Fibroblast of the conjunctiva (primary cell): ENCODE measurements around the gene RHEBL1.

Source experiments
- DNase-seq: peaks from one replicate; pipeline ENCODE4 v3.0.0-alpha.2; 2010; ENCODE audit warnings: low read depth

The RHEBL1 gene, protein sequence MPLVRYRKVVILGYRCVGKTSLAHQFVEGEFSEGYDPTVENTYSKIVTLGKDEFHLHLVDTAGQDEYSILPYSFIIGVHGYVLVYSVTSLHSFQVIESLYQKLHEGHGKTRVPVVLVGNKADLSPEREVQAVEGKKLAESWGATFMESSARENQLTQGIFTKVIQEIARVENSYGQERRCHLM

DNA sequence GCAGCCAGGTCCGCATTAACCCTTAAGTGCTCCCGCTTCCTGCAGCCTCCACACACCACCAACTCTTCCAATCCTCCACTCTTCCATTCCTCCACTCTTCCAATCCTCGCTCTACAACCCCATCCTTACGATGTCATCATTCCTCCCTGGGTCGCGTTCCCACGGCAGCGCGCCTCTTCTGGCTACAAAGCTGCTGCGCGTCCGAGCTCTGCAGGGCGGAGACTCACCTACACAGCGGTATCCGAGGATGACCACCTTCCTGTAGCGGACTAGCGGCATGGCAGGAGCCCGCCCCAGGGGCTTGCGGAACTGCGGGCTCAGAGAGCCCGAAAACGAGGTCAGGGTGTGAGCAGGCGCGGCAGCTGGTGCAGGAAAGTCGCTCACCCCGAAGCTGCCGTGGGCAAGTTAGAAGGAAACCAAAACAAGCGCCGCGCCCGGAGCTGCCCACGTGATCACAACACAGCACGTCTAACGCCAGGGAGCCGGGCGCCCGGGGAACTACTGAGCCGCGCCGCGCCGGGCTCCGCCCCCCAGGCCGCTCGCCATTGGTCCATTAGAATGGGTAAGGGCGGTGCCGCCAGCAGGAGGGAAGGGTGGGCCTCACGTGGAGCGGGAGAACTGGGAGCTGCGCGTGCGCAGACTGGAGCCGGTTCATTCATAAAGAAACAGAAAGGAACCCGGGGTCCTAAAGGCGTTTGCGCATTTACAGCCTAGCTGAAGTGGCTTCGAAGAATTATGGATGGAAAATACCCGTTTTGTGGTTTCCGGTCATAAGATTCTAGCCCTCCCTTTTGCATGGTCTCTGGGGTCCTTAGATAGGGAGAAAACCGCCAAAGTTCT lies at the start of gene RHEBL1:
Gene RHEBL1 (minus strand): TSS at position 473 of the 840 bp plus-strand sequence. CDS start 194 bp downstream, at position 279.
- DNase-seq, result peak; percentile 94

DNA sequence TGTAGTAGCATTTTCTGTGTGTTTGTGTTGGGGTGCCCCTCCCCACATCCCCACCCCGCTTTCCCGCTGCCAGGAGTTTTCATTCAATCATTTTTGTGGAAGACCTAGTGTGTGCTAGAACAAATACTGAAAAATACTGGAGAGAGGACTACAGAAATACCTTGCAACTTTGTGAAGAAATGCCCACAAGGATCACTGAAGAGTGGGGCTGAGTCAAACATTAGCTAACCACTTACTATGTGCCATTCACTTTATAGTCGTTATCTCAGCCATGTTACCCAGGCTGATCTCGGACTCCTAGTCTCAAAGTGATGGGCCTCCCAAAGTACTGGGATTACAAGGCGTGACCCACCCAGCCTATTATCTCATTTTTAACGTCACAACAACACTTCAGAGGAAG lies 41.4 kb upstream of the RHEBL1 start:
- no peak for DNase-seq

DNA sequence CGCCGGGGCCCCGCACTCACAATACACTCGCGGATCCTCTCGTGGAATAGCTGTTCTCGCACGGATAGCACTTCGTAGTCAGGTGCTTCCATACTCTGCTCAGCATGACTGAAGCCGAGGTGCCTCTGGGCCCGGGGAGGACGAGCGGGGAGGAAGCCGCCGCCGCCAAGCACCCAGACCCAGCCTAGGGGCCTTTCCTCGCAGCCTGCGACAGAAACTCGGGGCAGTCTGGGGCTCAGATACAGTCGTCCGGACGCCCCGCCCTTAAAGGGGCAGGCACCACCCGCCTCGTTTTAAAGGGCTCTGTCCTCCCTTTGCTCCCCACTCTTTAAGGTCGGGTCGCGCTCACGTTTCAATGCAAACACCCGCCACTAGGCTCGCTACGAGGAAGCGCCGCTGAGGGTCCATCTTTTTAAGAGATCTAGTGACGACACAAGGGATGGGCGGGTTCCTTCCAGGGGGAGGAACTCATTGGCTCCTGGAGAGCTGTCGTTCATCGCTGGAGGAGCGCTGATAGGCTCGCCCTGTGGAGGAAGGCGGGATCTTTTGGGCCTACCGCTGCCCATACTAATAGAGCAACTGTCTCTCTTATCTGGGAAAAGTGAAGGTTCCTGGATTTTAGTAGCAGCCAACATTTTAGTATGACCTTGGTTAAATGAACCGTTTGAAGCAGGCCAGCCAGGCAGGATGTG lies 40.8 kb upstream of the RHEBL1 start, which contains the start of gene LMBR1L:
Gene LMBR1L (minus strand): TSS at position 384 of the 692 bp plus-strand sequence. CDS start 292 bp downstream, at position 92.
- peak; percentile 97 for DNase-seq

DNA sequence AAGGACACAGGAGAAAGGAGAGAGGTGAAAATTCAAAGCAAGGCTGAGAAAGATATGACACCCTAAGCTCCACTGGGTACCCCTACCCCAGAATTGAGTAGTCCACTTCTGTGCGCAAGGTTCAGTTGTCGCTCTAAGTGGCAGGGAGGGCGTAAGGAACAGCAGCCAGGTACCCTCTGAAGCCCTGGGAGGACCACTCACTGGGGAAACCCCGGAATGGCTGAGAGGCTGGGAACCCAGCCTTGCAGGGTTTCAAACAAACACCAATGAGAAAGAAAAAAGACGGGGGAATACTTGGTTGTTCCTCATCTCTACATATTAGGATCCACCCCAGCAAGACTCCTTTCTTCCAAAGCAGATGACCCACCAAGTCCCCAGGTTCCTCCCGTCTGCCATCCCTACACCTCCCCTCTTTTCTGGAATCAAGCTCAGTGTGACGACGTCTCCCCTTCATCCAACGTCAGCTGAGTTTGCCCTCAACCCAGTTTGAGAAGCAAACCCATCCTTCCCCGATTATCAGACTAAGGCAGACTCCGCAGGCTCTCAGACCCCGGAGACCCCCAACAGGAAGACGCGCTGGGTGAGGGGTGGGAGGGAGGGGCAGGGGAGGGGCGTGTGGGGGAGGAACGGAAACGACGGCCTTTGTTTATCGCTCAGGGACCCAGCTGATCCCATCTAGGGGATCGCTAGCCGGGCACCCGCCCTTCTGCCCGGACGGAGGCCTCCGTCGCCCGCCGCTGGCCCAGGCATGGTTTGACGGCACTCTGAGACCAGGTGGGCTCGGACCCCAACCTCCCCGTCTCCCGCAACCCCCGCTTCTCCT lies 40.1 kb upstream of the RHEBL1 start:
- no peak for DNase-seq

- no peak for DNase-seq
Measured at GRCh38 chr12:49108958-49109404, 39.2 kb upstream of the RHEBL1 start.

GRCh38 chr12:49105504-49106084 lies 35.8 kb upstream of the RHEBL1 start:
- DNase-seq, result no peak

DNA sequence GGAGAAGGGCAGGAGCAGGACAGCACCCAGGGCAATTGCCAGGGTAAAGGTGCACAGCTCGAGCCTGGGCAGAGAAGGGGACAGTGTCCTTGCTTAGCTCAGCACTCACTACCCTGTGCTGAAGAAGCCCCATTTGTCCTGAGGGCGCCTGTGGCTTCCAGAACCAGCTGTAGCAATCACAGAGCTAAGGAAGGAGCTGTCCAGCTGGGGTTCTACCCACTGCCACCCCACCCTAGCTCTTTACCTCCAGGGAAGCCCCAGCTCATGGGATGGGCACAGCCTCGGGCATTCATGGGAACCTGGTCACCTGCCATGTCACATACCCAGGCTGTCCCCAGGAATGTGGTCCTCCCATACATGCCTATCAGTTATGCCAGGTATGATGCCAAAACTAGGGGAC lies 35.0 kb upstream of the RHEBL1 start:
- no peak for DNase-seq

GRCh38 chr12:49100380-49100779 lies 30.6 kb upstream of the RHEBL1 start:
- no peak for DNase-seq

GRCh38 chr12:49098703-49099102 lies 28.9 kb upstream of the RHEBL1 start:
- no peak for DNase-seq

DNA sequence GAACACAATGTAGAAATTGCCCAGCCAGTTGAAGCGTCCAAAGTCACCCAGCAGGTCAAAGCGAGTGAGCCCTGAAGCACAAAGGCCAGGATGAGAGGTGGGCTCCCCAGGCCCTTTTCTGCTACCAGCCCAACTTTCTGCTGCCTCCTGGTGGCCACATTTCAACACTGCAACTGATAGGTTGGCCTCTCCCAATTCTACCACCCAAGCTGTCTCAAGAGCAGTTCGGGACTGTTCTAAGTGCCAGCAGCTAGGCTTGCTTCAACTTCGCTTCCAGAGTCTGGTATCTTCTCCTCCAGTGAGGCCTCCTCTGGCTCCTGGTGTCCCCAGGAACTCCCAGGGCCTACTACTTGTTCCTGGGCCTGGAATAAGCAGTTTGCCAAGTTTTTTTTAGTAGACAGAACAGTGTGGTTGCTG lies 28.3 kb upstream of the RHEBL1 start:
- peak; percentile 20 for DNase-seq

- DNase-seq, result no peak
Measured at GRCh38 chr12:49097381-49097780, 27.6 kb upstream of the RHEBL1 start.

DNA sequence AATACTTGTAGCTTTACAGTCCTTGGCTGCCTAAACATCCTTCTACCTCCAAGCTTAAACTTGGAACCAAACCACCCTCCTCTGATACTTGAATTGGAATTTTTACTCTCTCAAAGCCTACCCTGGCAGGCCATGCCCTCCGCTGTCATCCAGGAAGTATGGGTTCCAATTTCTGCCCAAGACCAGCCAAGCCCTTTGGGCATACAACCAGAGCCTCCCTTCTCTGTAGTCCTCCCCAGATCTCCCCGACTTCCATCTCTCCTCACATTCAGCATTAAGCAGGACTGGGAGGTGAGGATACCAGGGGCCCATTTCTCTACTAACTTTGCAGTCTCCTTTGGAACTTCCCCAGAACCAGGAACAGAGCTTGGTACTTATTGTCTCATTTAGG lies 25.2 kb upstream of the RHEBL1 start:
- no peak for DNase-seq

DNA sequence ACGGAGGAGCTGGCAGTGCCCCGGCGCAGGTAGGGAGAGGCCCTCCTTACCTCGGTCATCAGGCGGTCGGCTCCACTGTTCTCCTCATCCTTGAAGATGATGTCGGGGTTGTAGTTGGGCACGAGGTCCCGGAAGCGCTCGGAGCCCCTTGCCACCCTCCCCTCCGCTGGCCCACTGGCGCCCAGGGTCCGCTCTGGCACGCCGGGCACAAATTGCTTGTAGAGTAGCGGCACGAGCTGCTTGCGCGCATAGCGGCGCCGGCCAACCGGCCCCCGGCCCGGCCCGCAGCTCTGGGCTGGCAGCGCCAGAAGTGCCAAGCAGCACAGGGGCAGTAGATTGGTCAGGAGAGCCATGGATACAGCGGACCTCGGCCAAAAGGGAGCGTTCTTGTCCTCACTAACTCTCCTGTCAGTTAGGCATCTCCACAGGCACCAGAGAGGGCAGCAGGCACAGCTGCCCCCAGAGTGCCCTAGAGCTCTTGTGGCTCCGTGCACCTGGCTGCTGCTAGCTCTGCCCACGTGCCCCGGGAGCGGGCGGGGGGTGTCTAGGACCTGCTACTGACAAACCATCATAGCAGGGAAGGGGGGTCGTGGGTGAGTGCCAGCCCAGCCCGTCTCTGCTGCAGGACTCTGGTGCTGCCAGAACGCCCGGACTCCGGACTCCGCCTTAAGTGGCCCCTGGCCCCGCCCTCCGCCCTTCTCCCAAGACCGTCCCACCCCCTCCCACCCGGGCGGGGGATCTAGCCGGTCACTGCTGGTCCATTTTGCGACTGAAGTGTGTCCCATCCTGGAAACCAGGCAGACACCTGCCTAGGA lies 24.6 kb upstream of the RHEBL1 start, which contains the start of gene DHH:
Gene DHH (minus strand): TSS at position 642 of the 815 bp plus-strand sequence. CDS start 289 bp downstream, at position 353.
- no peak for DNase-seq

- no peak for DNase-seq
Measured at GRCh38 chr12:49093792-49094159, 24.0 kb upstream of the RHEBL1 start.

DNA sequence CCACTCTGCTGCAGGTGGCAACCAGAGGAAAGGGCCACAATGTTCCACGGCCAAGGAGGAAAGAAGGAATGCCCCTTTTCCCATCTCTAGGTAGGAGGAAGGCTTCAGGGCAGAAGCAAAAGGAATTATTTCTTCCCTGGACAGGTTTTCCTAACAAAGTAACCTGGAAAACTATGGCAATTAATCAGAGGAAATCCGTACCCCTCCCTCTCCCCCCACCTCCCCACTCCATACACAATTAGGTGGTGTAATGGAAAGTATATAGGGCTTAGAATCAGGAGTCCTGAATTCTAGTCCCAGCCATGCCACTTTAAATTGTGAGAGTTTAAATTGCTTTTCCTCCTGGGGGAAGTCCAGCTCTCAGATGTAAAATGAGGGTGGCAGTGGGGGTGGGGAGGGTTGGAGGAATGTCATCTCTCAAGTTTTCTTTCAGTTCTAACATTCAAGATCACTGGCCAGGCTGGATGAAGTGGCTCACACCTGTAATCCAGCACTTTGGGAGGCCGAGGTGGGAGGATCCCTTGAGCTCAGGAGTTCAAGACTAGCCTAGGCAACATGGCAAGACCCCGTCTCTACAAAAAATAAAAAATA lies 23.1 kb upstream of the RHEBL1 start:
- DNase-seq, result no peak

- no peak for DNase-seq
Measured at GRCh38 chr12:49092086-49092815, 22.5 kb upstream of the RHEBL1 start.

GRCh38 chr12:49091836-49092085 lies 22.0 kb upstream of the RHEBL1 start:
- DNase-seq, result no peak

GRCh38 chr12:49091056-49091835 lies 21.5 kb upstream of the RHEBL1 start:
- no peak for DNase-seq
